Liver (tissue), 9 donors: ENCODE measurements around the gene GRID1. TPM values are rescaled to one million over a fixed set of nuclear protein-coding genes. Genes with fewer than 3 reads are reported as not detected.

ENCODE experiments used
- DNase-seq: peaks from one replicate; pipeline ENCODE4 v3.0.0-alpha.2; 2017; ENCODE audit warnings: low spot score
- H3K27ac ChIP-seq, 2 donors: one replicate each; pipeline ENCODE4 v1.7.0; 2013; ENCODE audit warnings: inconsistent platforms in 2 of 2, low read length in 2 of 2, control low read depth in 1 of 2, low read depth in 1 of 2, mild to moderate bottlenecking in 1 of 2
- H3K27me3 ChIP-seq, 4 donors: one replicate each; pipeline versions ENCODE4 v1.6.1 to v1.7.0; 2013; ENCODE audit warnings: low read length in 3 of 4, inconsistent platforms in 1 of 4, mild to moderate bottlenecking in 1 of 4, moderate library complexity in 1 of 4; ENCODE audit not compliant: control insufficient read depth in 4 of 4, insufficient read depth in 4 of 4
- H3K36me3 ChIP-seq, 4 donors: one replicate each; pipeline versions ENCODE4 v1.6.1 to v1.7.0; 2013; ENCODE audit warnings: low read length in 3 of 4, mild to moderate bottlenecking in 3 of 4, low read depth in 1 of 4, moderate library complexity in 1 of 4; ENCODE audit not compliant: control insufficient read depth in 4 of 4, insufficient read depth in 3 of 4
- H3K4me1 ChIP-seq, 4 donors: one replicate each; pipeline versions ENCODE4 v1.6.1 to v1.7.0; 2013; ENCODE audit warnings: low read length in 3 of 4, mild to moderate bottlenecking in 3 of 4, moderate library complexity in 1 of 4; ENCODE audit not compliant: control insufficient read depth in 4 of 4, insufficient read depth in 4 of 4
- H3K4me3 ChIP-seq, 3 donors: one replicate each; pipeline versions ENCODE4 v1.6.1 to v1.7.0; 2013; ENCODE audit warnings: low read length in 3 of 3, control low read depth in 1 of 3, low read depth in 1 of 3, mild to moderate bottlenecking in 1 of 3
- H3K9ac ChIP-seq, 2 donors: one replicate each; pipeline ENCODE4 v1.7.0; 2013; ENCODE audit warnings: low read length in 2 of 2, mild to moderate bottlenecking in 2 of 2, moderate library complexity in 2 of 2, control low read depth in 1 of 2, low read depth in 1 of 2
- H3K9me3 ChIP-seq, 4 donors: one replicate each; pipeline versions ENCODE4 v1.6.1 to v1.7.0; 2013; ENCODE audit warnings: low read length in 3 of 4; ENCODE audit not compliant: control insufficient read depth in 4 of 4
- ATF3 ChIP-seq: IDR thresholded peaks from 2 replicates; pipeline ENCODE4 v1.6.1; 2016; ENCODE audit warnings: antibody characterized with exemption
- CTCF ChIP-seq: fragments of 150-350 bp; IDR thresholded peaks from 2 replicates; pipeline ENCODE4 v1.5.1; 2017; ENCODE audit warnings: improper control_type of control experiment, low read depth, low read length; ENCODE audit not compliant: missing input control
- EGR1 ChIP-seq, 2 donors: IDR thresholded peaks; 2 replicates each; pipeline ENCODE4 v1.6.1; 2016 to 2018; ENCODE audit warnings: antibody characterized with exemption in 2 of 2, low read depth in 2 of 2
- FOXA1 ChIP-seq: IDR thresholded peaks from 2 replicates; pipeline ENCODE4 v1.6.1; 2016; ENCODE audit warnings: antibody characterized with exemption
- FOXA2 ChIP-seq: IDR thresholded peaks from 2 replicates; pipeline ENCODE4 v1.6.1; 2016; ENCODE audit warnings: antibody characterized with exemption
- GABPA ChIP-seq, 2 donors: IDR thresholded peaks in 1 of 2; conservative IDR thresholded peaks in 1 of 2; 2 replicates each; pipeline ENCODE4 v1.6.1; 2016; ENCODE audit warnings: antibody characterized with exemption in 2 of 2, mild to moderate bottlenecking in 1 of 2, moderate library complexity in 1 of 2
- HNF4A ChIP-seq, 2 donors: conservative IDR thresholded peaks; 2 replicates each; pipeline ENCODE4 v1.6.1; 2016; ENCODE audit warnings: antibody characterized with exemption in 2 of 2, mild to moderate bottlenecking in 2 of 2
- HNF4G ChIP-seq: IDR thresholded peaks from 2 replicates; pipeline ENCODE4 v1.6.1; 2016; ENCODE audit warnings: antibody characterized with exemption
- JUND ChIP-seq, 2 donors: IDR thresholded peaks; 2 replicates each; pipeline ENCODE4 v1.6.1; 2016; ENCODE audit warnings: antibody characterized with exemption in 2 of 2
- MAX ChIP-seq: IDR thresholded peaks from 2 replicates; pipeline ENCODE4 v1.6.1; 2016; ENCODE audit warnings: antibody characterized with exemption
- NR2F2 ChIP-seq: IDR thresholded peaks from 2 replicates; pipeline ENCODE4 v1.6.1; 2016; ENCODE audit warnings: antibody characterized with exemption
- RAD21 ChIP-seq, 2 donors: IDR thresholded peaks; 2 replicates each; pipeline ENCODE4 v1.6.1; 2016; ENCODE audit warnings: antibody characterized with exemption in 2 of 2, mild to moderate bottlenecking in 2 of 2
- REST ChIP-seq: IDR thresholded peaks from 2 replicates; pipeline ENCODE4 v1.6.1; 2016; ENCODE audit warnings: antibody characterized with exemption, mild to moderate bottlenecking
- RXRA ChIP-seq, 2 donors: IDR thresholded peaks; 2 replicates each; pipeline ENCODE4 v1.6.1; 2017 to 2018; ENCODE audit warnings: antibody characterized with exemption in 2 of 2, mild to moderate bottlenecking in 1 of 2
- SP1 ChIP-seq: IDR thresholded peaks from 2 replicates; pipeline ENCODE4 v1.6.1; 2018; ENCODE audit warnings: antibody characterized with exemption, mild to moderate bottlenecking
- TAF1 ChIP-seq: conservative IDR thresholded peaks from 2 replicates; pipeline ENCODE4 v1.6.1; 2016; ENCODE audit warnings: antibody characterized with exemption, mild to moderate bottlenecking
- YY1 ChIP-seq: IDR thresholded peaks from 2 replicates; pipeline ENCODE4 v1.6.1; 2016; ENCODE audit warnings: antibody characterized with exemption, mild to moderate bottlenecking
- ZBTB33 ChIP-seq: IDR thresholded peaks from 2 replicates; pipeline ENCODE4 v1.6.1; 2016; ENCODE audit warnings: antibody characterized with exemption
- WGBS: extraction: QIAGEN DNeasy Blood & Tissue Kit; methylation state at CpG from one replicate; pipeline ENCODE4 v1.1.7; 2013; 5-methylcytosine and 5-hydroxymethylcytosine counted together
- polyA plus RNA-seq, 2 donors: library from polyadenylated mRNA; stranded (reverse) in 1 of 2; unstranded in 1 of 2; fragments of 200-250 nt in 1 of 2; fragments of >200 nt in 1 of 2; fragmentation: Nextera tagmentation in 1 of 2; extraction: Ambion mirVana in 1 of 2; gene quantifications; one replicate each; pipeline versions ENCODE4 v1.2.1 to v1.2.3, GENCODE V29; 2013 to 2015
- total RNA-seq, 2 donors: library from RNA; depleted of rRNA; stranded (reverse); fragments of >200 nt; gene quantifications; one replicate each; pipeline ENCODE4 v1.2.3, GENCODE V29; 2014
- donor health status: healthy.
- donor health status: healthy.
- donor health status: healthy.
- donor health status: healthy.
- donor health status: healthy.

Gene GRID1
- total and polyA plus RNA-seq, 4 donors: 0.09 to 0.17 (median 0.14) TPM; not detected in 1

GRCh38 chr10:86261470-86261869, 105.1 kb downstream of the GRID1 start:
- Histone ChIP-seq H3K27ac (no peak overlapping the region), H3K4me1 (peaks cover 0 to 11% (median under 1%) of the 10 kb centered on the region in 4 donors), H3K27me3 (peaks cover 0 to 3% (median 0%) of the 10 kb centered on the region in 4 donors), H3K4me3 (no peak overlapping the region), H3K9ac (no peak overlapping the region), H3K36me3 (no peaks in the 10 kb centered on the region), H3K9me3 (no peaks in the 10 kb centered on the region)
- DNase-seq: no peak
- TF ChIP-seq HNF4G: no peak
- no peak for TF ChIP-seq TAF1
- TF ChIP-seq YY1: no peak
- no peak for TF ChIP-seq FOXA2
- TF ChIP-seq NR2F2: no peak
- no peak for TF ChIP-seq SP1
- no peak for TF ChIP-seq MAX
- no peak for TF ChIP-seq JUND (IDR thresholded peaks at IDR 0.05)
- no peak for TF ChIP-seq ATF3
- no peak for TF ChIP-seq ZBTB33
- no peak for TF ChIP-seq GABPA (IDR thresholded peaks at IDR 0.05 in 1 of 2, conservative IDR thresholded peaks at IDR 0.05 in 1 of 2)
- no peak for TF ChIP-seq RAD21 (IDR thresholded peaks at IDR 0.05)
- TF ChIP-seq FOXA1: no peak
- no peak for TF ChIP-seq CTCF
- TF ChIP-seq RXRA (IDR thresholded peaks at IDR 0.05): no peak
- TF ChIP-seq EGR1 (IDR thresholded peaks at IDR 0.05; ENCODE audit: low read depth in 2 of 2): no peak
- no peak for TF ChIP-seq HNF4A (conservative IDR thresholded peaks at IDR 0.05)
- 73% methylated on average over 5 of the region's 5 CpGs for WGBS

GRCh38 chr10:86260564-86260963, 106.0 kb downstream of the GRID1 start:
- Histone ChIP-seq H3K4me3 (no peak overlapping the region), H3K4me1 (peaks cover 0 to 11% (median under 1%) of the 10 kb centered on the region in 4 donors), H3K27ac (no peak overlapping the region), H3K36me3 (no peaks in the 10 kb centered on the region), H3K27me3 (no peaks in the 10 kb centered on the region), H3K9ac (no peak overlapping the region), H3K9me3 (no peaks in the 10 kb centered on the region)
- no peak for DNase-seq
- WGBS: 49% methylated on average over 6 of the region's 6 CpGs
- TF ChIP-seq GABPA (IDR thresholded peaks at IDR 0.05 in 1 of 2, conservative IDR thresholded peaks at IDR 0.05 in 1 of 2): no peak
- TF ChIP-seq RXRA (IDR thresholded peaks at IDR 0.05): no peak
- no peak for TF ChIP-seq YY1
- TF ChIP-seq JUND (IDR thresholded peaks at IDR 0.05): no peak
- no peak for TF ChIP-seq REST
- TF ChIP-seq HNF4G: no peak
- no peak for TF ChIP-seq TAF1
- no peak for TF ChIP-seq EGR1 (IDR thresholded peaks at IDR 0.05; ENCODE audit: low read depth in 2 of 2)
- no peak for TF ChIP-seq RAD21 (IDR thresholded peaks at IDR 0.05)
- no peak for TF ChIP-seq FOXA2
